ENCODE measurements around the gene ARPP19. TPM values are rescaled to one million over a fixed set of nuclear protein-coding genes. Genes with fewer than 3 reads are reported as not detected.

ARPP19 gene
- total and polyA plus RNA-seq, 2 of the 4 experiments (the other 2 are of a cell fraction): 33.4 to 65.2 TPM

DNA sequence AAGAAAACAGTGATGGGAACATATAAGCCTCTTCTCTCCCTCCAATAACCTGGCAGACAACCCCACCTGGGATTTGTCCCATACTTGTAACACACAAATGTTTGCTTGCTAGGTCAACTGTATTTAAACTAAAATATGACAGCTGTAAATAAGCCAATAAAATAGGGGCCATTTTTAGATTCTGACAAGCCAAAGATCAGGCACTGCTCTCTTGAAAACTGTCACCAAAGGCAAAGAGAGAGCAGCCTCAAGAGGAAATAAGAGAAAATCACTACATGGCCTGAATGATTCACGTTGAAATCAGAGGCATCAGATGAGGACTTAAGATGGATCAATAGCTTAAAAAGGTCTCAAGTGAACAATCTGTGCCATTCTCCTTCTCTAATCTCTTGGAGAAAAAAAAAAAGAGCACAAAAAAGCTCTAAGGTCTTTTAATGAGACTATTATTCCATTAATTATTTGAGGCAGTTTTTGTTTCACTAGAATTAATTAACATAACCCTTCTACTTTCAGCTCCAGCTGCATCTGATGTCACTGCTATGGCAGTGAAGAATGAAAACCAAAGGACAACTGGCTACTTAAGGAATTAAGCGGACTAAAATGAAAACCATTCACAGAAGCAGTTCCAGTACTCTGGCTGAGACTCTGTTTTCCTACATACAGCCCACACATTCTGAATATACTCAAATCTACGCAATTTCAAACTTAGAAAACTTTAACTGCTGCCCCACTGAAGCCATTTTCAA is 59.2 kb downstream of the ARPP19 start:
- Histone ChIP-seq H3K23ac (ENCODE audit: low read depth, low read length) (no peak overlapping the region), H4K8ac (ENCODE audit: low read depth in 2 of 2, low read length in 2 of 2) (no peak overlapping the region), H2BK5ac (ENCODE audit: low read depth, low read length, poor library complexity, severe bottlenecking) (no peak overlapping the region), H3K27me3 (ENCODE audit: control insufficient read depth, insufficient read depth, low read length) (no peaks in the 10 kb centered on the region), H3K27ac (ENCODE audit: insufficient read depth, low read length) (no peak overlapping the region), H4K20me1 (ENCODE audit: insufficient read depth, low read length) (peaks cover 7% of the 10 kb centered on the region; the same call in 1 of the 2 replicates), H3K4me3 (ENCODE audit: insufficient read depth, low read depth, low read length) (no peak overlapping the region), H3K4me1 (ENCODE audit: control insufficient read depth, insufficient read depth, low read length) (no peaks in the 10 kb centered on the region; the same call in 1 of the 2 replicates), H3K4ac (ENCODE audit: low read depth, low read length) (no peak overlapping the region), H3K9me3 (ENCODE audit: control insufficient read depth, insufficient read depth, low read length) (no peaks in the 10 kb centered on the region), H4K91ac (ENCODE audit: insufficient read depth, low read depth, low read length) (no peak overlapping the region), H4K5ac (ENCODE audit: low read depth, low read length) (no peak overlapping the region), H2BK15ac (ENCODE audit: low read depth, low read length) (no peak overlapping the region), H3K56ac (ENCODE audit: extremely low read depth, insufficient read depth, low read length) (no peak overlapping the region), H2BK120ac (ENCODE audit: low read depth, low read length) (no peak overlapping the region), H3K79me1 (ENCODE audit: low read depth in 1 of 2, low read length in 2 of 2) (peaks cover 26 to 41% of the 10 kb centered on the region in 2 experiments), H2AFZ (replicated peaks; ENCODE audit: low read length, poor library complexity) (no peak overlapping the region), H3K9me1 (ENCODE audit: insufficient read depth, low read length) (peaks cover 3% of the 10 kb centered on the region; the same call in 1 of the 2 replicates), H2AK9ac (replicated peaks; ENCODE audit: low read depth, low read length, poor library complexity) (no peak overlapping the region), H3K14ac (replicated peaks; ENCODE audit: low read depth, low read length) (no peak overlapping the region), H3K36me3 (ENCODE audit: control insufficient read depth, insufficient read depth, low read length) (no peaks in the 10 kb centered on the region), H3K18ac (ENCODE audit: low read depth, low read length) (no peak overlapping the region), H3K4me2 (ENCODE audit: low read depth, low read length) (no peak overlapping the region), H2AK5ac (ENCODE audit: low read depth, low read length) (no peak overlapping the region), H2BK20ac (ENCODE audit: low read depth, low read length) (no peak overlapping the region), H3K9ac (ENCODE audit: low read depth, low read length) (no peak overlapping the region)
- dilution Hi-C loops (cut with HindIII; ENCODE audit: low sequenced_read_pairs, unreplicated experiment): no loop called here
- POLR2A ChIA-PET (ENCODE audit: unreplicated experiment): no interaction called here
- TF ChIP-seq MXI1 (IDR thresholded peaks at IDR 0.05; ENCODE audit: borderline replicate concordance, low read depth, low read length) (no peak), NFE2L2 (IDR thresholded peaks at IDR 0.05; ENCODE audit: low read depth, low read length) (no peak), ELK1 (IDR thresholded peaks at IDR 0.05; ENCODE audit: borderline replicate concordance, low read depth, low read length) (no peak), RFX5 (IDR thresholded peaks at IDR 0.05; ENCODE audit: low read depth, low read length) (no peak), RCOR1 (IDR thresholded peaks at IDR 0.05; ENCODE audit: insufficient replicate concordance, low read length) (no peak), RAD21 (IDR thresholded peaks at IDR 0.05; ENCODE audit: low read length) (no peak), USF2 (IDR thresholded peaks at IDR 0.05; ENCODE audit: low read depth, low read length) (no peak), CEBPB (IDR thresholded peaks at IDR 0.05; ENCODE audit: low read depth, low read length) (no peak), CHD1 (IDR thresholded peaks at IDR 0.05; ENCODE audit: low read depth, low read length) (no peak), BHLHE40 (IDR thresholded peaks at IDR 0.05; ENCODE audit: low read depth, low read length) (no peak), POLR2A (IDR thresholded peaks at IDR 0.05; ENCODE audit: low read depth, low read length) (no peak)
- intact Hi-C loops (cut with micrococcal nuclease): loop anchor here (10.0 kb wide), 1 partner anchor 45 kb away; no protein-coding TSS in a partner anchor
- ATAC-seq (ENCODE audit: low read depth) (no peak), DNase-seq (no peak)
- CTCF ChIA-PET: interaction anchor here (0.8 kb wide), 1 partner anchor 90 kb away, joined by 3 read pairs; no protein-coding TSS in a partner anchor
- in situ Hi-C loops (cut with MboI; ENCODE audit: low sequenced_read_pairs): no loop called here
- WGBS, 2 experiments (ENCODE audit: extremely low coverage in 2 of 2, insufficient read length in 1 of 2): 90% methylated on average over 3 of the region's 3 CpGs; no CpG with 5 or more reads in 1 of the 2 experiments
- no TSS peak for BruUV-seq (replicated peaks)

Data from IMR-90 (cell line).